Gastroesophageal sphincter (tissue), 3 donors: ENCODE results near the gene ECM2.

Experiments
- EP300 ChIP-seq: sonication (generic); formaldehyde crosslinking; IDR thresholded peaks from one replicate; pipeline ENCODE4 v1.6.1; 2017; ENCODE audit warnings: antibody characterized with exemption, mild to moderate bottlenecking
- POLR2A ChIP-seq, 2 donors: fragments of 450-650 bp; IDR thresholded peaks; one replicate each; pipeline ENCODE4 v1.6.1; 2017; ENCODE audit warnings: antibody characterized with exemption in 2 of 2, mild to moderate bottlenecking in 2 of 2, moderate library complexity in 1 of 2
- TF ChIP-seq, protein P1 (sequence below), 4 experiments: fragments of 200-600 bp in 2 of 4; fragments of 450-650 bp in 2 of 4; sonication (generic) in 1 of 4; IDR thresholded peaks; one replicate each; pipeline ENCODE4 v1.5.1; 2017 to 2019; ENCODE audit warnings: antibody characterized with exemption in 4 of 4, mild to moderate bottlenecking in 2 of 4, moderate library complexity in 2 of 4

DNA sequence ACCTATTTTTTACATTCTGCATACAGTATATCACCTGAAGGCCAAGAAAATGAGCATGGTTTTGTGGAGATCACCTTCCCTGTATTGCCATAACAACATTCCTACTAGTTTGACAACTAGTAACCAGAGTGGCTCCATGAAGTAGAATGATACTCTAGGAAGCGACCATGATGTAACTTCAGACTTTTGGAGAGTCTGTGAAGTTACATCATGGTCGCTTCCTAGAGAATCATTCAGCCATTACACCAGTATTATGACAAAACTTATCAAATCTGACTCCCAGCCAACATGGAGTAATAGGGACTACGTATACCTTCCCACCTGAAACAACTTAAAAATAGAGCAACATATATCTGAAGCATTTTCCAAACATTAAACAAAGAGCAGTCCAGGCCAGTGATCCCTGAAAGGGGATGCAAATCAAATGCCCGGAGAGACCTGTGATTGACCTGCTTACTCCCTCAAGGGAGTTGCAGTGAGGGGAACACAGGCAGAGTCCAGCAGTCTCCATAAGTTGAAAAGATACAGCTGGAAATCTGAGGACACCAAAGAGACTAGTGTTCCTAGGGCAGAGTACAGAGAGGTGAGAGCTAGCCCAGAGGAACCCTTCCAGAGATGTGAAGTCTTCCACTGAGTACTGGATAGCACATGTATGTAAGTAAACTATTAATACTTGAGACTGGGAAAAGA lies 7.8 kb downstream of the ECM2 start:
- TF ChIP-seq, protein P1, sequence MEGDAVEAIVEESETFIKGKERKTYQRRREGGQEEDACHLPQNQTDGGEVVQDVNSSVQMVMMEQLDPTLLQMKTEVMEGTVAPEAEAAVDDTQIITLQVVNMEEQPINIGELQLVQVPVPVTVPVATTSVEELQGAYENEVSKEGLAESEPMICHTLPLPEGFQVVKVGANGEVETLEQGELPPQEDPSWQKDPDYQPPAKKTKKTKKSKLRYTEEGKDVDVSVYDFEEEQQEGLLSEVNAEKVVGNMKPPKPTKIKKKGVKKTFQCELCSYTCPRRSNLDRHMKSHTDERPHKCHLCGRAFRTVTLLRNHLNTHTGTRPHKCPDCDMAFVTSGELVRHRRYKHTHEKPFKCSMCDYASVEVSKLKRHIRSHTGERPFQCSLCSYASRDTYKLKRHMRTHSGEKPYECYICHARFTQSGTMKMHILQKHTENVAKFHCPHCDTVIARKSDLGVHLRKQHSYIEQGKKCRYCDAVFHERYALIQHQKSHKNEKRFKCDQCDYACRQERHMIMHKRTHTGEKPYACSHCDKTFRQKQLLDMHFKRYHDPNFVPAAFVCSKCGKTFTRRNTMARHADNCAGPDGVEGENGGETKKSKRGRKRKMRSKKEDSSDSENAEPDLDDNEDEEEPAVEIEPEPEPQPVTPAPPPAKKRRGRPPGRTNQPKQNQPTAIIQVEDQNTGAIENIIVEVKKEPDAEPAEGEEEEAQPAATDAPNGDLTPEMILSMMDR (IDR thresholded peaks at IDR 0.05) = no peak
- TF ChIP-seq POLR2A (IDR thresholded peaks at IDR 0.05) (no peak), EP300 (no peak)
